KOPT-K1 (cell line): ENCODE data around the gene SLC2A14.
"Not testable (repeated sequence)": the region's sequence is repeated elsewhere in the genome, so short reads cannot be mapped to it uniquely, and the experiment has no call there.

Experiments used
- H3K27ac ChIP-seq: fragments of 200-600 bp; sonication (generic); 2 replicates; pipeline ENCODE4 v1.5.1; 2016; ENCODE audit warnings: antibody characterized with exemption, mild to moderate bottlenecking, low read depth, low read length; ENCODE audit not compliant: poor library complexity, severe bottlenecking
- H3K36me3 ChIP-seq: fragments of 200-600 bp; sonication (generic); 2 replicates; pipeline ENCODE4 v1.5.1; 2017; ENCODE audit warnings: antibody characterized with exemption, mild to moderate bottlenecking, low read length, moderate library complexity; ENCODE audit not compliant: insufficient read depth
- H3K9me3 ChIP-seq: fragments of 200-600 bp; sonication (generic); 2 replicates; pipeline ENCODE4 v1.5.1; 2017; ENCODE audit warnings: antibody characterized with exemption, low read length, mild to moderate bottlenecking; ENCODE audit not compliant: insufficient read depth, poor library complexity, severe bottlenecking

Gene SLC2A14

GRCh38 chr12:7892186-7892980 lies 19.7 kb upstream of the SLC2A14 start:
- no peaks in the 10 kb centered on the region for H3K36me3 ChIP-seq
- no peak overlapping the region for H3K27ac ChIP-seq
- no peaks in the 10 kb centered on the region for H3K9me3 ChIP-seq

DNA sequence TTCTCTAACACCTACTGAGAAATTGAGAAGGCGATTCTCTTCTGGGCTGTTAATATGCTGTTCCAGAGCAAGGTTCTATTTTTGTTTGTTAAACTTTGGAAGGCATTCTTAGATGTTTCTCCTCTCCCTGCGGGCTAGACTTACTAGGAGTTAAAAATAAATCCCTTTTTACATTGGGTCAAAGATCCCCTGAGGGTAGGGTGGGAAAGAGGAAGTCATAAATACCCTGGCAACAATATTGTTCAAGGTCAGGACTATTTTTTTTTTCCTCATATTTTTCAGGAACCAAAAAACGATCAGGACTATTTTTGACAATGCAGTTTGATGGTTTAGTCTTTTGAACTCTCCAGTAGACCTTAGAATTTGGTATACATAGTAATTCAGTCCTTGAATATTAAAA lies 12.0 kb upstream of the SLC2A14 start:
- no peaks in the 10 kb centered on the region for H3K9me3 ChIP-seq
- H3K36me3 ChIP-seq, result no peaks in the 10 kb centered on the region
- no peak overlapping the region for H3K27ac ChIP-seq

DNA sequence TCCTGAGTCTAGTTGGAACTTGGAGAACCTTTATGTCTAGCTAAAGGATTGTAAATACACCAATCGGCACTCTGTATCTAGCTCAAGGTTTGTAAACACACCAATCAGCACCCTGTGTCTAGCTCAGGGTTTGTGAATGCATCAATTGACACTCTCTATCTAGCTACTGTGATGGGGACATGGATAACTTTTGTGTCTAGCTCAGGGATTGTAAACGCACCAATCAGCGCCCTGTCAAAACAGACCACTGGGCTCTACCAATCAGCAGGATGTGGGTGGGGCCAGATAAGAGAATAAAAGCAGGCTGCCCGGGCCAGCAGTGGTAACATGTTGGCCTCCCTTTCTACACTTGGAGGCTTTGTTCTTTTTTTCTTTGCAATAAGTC lies 9.0 kb upstream of the SLC2A14 start:
- not testable (repeated sequence) for H3K36me3 ChIP-seq, H3K9me3 ChIP-seq, H3K27ac ChIP-seq

- not testable (repeated sequence) for H3K27ac ChIP-seq, H3K9me3 ChIP-seq, H3K36me3 ChIP-seq
These were observed 8.4 kb upstream of the SLC2A14 start for GRCh38 chr12:7880952-7881735.

GRCh38 chr12:7879246-7879645 lies 6.5 kb upstream of the SLC2A14 start:
- Histone ChIP-seq H3K9me3 (no peaks in the 10 kb centered on the region), H3K27ac (no peak overlapping the region), H3K36me3 (no peaks in the 10 kb centered on the region)

DNA sequence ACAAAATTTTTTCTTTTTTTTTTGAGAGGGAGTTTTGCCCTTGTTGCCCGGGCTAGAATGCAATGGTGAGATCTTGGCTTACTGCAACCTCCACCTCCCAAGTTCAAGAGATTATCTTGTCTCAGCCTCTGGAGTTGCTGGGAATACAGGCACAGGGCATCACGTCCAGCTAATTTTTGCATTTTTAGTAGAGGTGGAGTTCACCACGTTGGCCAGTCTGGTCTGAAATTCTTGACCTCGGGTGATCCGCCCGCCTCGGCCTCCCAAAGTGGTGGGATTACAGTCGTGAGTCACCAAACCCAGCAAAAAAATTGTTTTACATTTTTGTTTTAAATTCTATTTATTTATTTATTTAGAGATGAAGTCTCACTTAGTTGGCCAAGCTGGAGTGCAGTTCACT lies 4.7 kb upstream of the SLC2A14 start:
- Histone ChIP-seq H3K9me3 (no peaks in the 10 kb centered on the region), H3K36me3 (no peaks in the 10 kb centered on the region), H3K27ac (no peak overlapping the region)

DNA sequence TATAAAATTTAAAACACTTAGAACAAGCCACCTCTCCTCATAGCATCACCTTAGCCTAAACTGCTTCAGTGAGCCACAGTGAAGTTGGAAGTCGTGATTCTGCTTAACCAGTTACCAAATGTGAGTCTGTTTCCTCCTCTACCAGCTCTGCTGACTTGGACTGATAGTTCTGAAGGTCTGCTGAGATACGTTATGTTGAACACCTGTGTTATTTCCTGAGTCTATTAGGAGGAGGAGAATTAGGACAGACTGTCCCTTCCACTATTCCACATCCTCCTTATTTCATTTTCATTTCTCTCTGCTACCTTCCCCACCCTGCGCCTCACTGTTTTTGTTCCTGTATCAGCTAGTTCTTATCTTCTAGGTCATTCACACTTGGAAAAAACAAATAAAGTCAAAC lies 2.4 kb downstream of the SLC2A14 start:
- Histone ChIP-seq H3K9me3 (no peaks in the 10 kb centered on the region), H3K27ac (no peak overlapping the region), H3K36me3 (no peaks in the 10 kb centered on the region)

- Histone ChIP-seq H3K36me3 (no peaks in the 10 kb centered on the region), H3K9me3 (no peaks in the 10 kb centered on the region), H3K27ac (no peak overlapping the region)
These were observed 3.6 kb downstream of the SLC2A14 start for GRCh38 chr12:7869137-7869536.

DNA sequence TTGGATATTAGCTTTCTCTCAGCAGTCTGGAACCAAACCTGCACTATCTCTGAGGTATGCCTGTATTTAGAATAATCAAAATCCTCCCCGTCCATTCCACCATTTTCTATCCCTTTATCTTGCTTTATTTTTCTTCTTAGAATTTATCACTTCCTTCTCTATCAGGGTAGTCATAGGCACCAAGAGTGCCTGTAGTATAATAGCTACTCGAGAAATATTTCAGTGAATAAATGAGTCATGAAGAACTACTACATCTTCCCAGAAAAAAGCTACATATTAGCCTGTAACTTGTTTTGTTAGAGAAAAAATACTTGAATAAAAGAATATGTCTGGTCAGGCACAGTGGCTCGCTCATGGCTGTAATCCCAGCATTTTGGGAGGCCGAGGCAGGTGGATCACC lies 4.3 kb downstream of the SLC2A14 start:
- Histone ChIP-seq H3K27ac (no peak overlapping the region), H3K9me3 (no peaks in the 10 kb centered on the region), H3K36me3 (no peaks in the 10 kb centered on the region)

GRCh38 chr12:7864601-7865150 lies 8.0 kb downstream of the SLC2A14 start:
- H3K27ac ChIP-seq, result no peak overlapping the region
- no peaks in the 10 kb centered on the region for H3K9me3 ChIP-seq

DNA sequence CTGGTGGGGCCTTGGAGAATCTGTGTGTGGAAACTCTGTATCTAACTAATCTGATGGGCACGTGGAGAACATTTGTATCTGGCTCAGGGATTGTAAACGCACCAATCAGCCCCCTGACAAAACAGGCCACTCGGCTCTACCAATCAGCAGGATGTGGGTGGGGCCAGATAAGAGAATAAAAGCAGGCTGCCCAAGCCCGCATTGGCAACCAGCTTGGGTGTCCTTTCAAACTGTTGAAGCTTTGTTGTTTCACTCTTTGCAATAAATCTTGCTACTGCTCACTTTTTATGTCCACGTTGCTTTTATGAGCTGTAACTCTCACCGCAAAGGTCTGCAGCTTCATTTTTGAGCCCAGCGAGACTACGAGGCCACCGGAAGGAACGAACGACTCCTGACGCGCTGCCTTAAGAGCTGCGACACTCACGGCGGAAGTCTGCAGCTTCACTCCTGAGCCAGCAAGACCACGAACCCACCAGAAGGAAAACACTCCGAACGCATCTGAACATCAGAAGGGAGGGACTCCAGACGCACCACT lies 9.8 kb downstream of the SLC2A14 start:
- peak overlapping the region; percentile 9 for H3K27ac ChIP-seq
- H3K36me3 ChIP-seq, H3K9me3 ChIP-seq: not testable (repeated sequence)

More at GRCh38 chr12:7864601-7865150, 8.0 kb downstream of the SLC2A14 start:
- no peaks in the 10 kb centered on the region for H3K36me3 ChIP-seq

GRCh38 chr12:7862301-7862700 lies 10.4 kb downstream of the SLC2A14 start:
- not testable (repeated sequence) for H3K36me3 ChIP-seq, H3K27ac ChIP-seq, H3K9me3 ChIP-seq

GRCh38 chr12:7859552-7859951 lies 13.2 kb downstream of the SLC2A14 start:
- H3K27ac ChIP-seq, result no peak overlapping the region

GRCh38 chr12:7857971-7858370 lies 14.7 kb downstream of the SLC2A14 start:
- Histone ChIP-seq H3K27ac (no peak overlapping the region), H3K36me3 (no peaks in the 10 kb centered on the region), H3K9me3 (no peaks in the 10 kb centered on the region)

More at GRCh38 chr12:7859552-7859951, 13.2 kb downstream of the SLC2A14 start:
- Histone ChIP-seq H3K9me3 (no peaks in the 10 kb centered on the region), H3K36me3 (no peaks in the 10 kb centered on the region)

DNA sequence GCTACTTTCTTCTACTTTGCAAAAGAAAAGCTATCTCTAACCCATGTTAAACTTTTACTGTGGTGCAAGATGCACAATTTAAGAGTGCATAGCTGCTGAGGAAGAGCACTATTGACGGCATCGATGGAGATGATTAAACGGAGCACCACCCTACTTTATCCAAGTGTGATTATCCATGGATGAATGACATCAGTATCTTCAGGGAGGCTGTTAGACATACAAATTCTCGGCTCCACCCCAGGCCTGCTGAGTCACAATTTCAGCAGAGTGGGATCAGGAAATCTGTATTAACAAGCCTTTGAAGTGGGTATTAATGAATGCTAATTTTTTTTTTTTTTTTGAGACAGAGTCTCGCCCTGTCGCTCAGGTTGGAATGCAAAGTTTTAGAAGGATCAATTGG lies 16.2 kb downstream of the SLC2A14 start:
- H3K27ac ChIP-seq, result no peak overlapping the region
- no peaks in the 10 kb centered on the region for H3K36me3 ChIP-seq
- H3K9me3 ChIP-seq, result no peaks in the 10 kb centered on the region
